GM18873 (cell line): Measurements from ENCODE around the gene GPR153.
A peak's percentile ranks its signal among the peaks of the same experiment; 100 is the strongest.

Experiments used
- ATAC-seq: cut with Tn5 transposase; IDR thresholded peaks from one replicate; pipeline ENCODE4 v1.9.1; 2021; ENCODE audit warnings: mild to moderate bottlenecking, moderate library complexity, moderate number of reproducible peaks; ENCODE audit not compliant: unreplicated experiment, low FRiP score

GPR153 gene

GRCh38 chr1:6207075-6207885 lies 53.6 kb downstream of the GPR153 start:
- no peak for ATAC-seq

GRCh38 chr1:6206520-6206855 lies 54.4 kb downstream of the GPR153 start:
- no peak for ATAC-seq

GRCh38 chr1:6205849-6206519 lies 54.9 kb downstream of the GPR153 start, which contains the start of gene RNF207:
Gene RNF207, plus strand, starts transcription at chr1:6206119. Its CDS starts 417 bp downstream, at chr1:6206536.
- no peak for ATAC-seq

- ATAC-seq: no peak
These were observed 58.6 kb downstream of the GPR153 start for GRCh38 chr1:6202256-6202655.

- ATAC-seq: no peak
These were observed 60.6 kb downstream of the GPR153 start for GRCh38 chr1:6200188-6200809.

- ATAC-seq: peak; percentile 86
These were observed 61.4 kb downstream of the GPR153 start, which contains the start of gene RPL22 for GRCh38 chr1:6199298-6200187. Gene RPL22, minus strand, starts transcription at chr1:6199595. Its CDS starts 22 bp downstream, at chr1:6199573.

GRCh38 chr1:6198646-6199297 lies 62.1 kb downstream of the GPR153 start:
- peak; percentile 11 for ATAC-seq

- ATAC-seq: no peak
These were observed 63.0 kb downstream of the GPR153 start for GRCh38 chr1:6197746-6198427.
